ENCODE data around the gene CDC25C.
"Not testable (repeated sequence)": the region's sequence is repeated elsewhere in the genome, so short reads cannot be mapped to it uniquely, and the experiment has no call there.

CDC25C gene

GRCh38 chr5:138274189-138274853, 57.3 kb downstream of the CDC25C start, which contains the start of gene GFRA3:
Gene GFRA3 (minus strand): TSS chr5:138274621. CDS start chr5:138274424, 197 bp downstream.
- H3K9me3 ChIP-seq (ENCODE audit: low read length) = no peaks in the 10 kb centered on the region
- no peaks in the 10 kb centered on the region for H3K36me3 ChIP-seq (ENCODE audit: insufficient read depth, low read length)
- peaks cover 0 to 18% of the 10 kb centered on the region in 2 donors for H3K27me3 ChIP-seq (ENCODE audit: control insufficient read depth in 1 of 2, insufficient read depth in 2 of 2, low read length in 2 of 2)
- H3K4me3 ChIP-seq (ENCODE audit: low read depth in 1 of 2, low read length in 2 of 2) = no peak within 1 kb of the TSS
- no peak within 1 kb of the TSS for H3K27ac ChIP-seq (ENCODE audit: low read depth, low read length)
- no peaks in the 10 kb centered on the region for H3K4me1 ChIP-seq (ENCODE audit: insufficient read depth, low read length)
- no peak within 1 kb of the TSS for H3K9ac ChIP-seq (ENCODE audit: low read length)

DNA sequence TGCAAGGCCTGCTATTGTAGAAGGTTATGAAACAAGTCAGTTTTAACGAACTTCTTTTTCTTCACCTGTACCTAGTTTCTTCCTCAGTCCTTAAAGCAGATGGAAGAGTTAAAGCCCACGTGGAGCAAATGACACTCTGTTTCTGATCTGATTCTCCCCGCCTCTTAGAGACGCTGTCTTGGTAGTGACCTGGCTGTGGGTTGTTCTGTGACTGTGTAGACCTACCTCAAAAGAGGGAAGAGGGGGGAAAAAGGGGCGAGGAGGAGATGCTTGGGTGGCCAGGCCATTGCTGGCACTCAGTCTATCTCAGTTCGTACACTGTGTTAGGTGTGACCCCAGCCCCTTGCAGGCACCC, 57.8 kb downstream of the CDC25C start:
- no peak overlapping the region for H3K9ac ChIP-seq (ENCODE audit: low read length)
- H3K27me3 ChIP-seq (ENCODE audit: control insufficient read depth in 1 of 2, insufficient read depth in 2 of 2, low read length in 2 of 2) = peaks cover 0 to 18% of the 10 kb centered on the region in 2 donors
- H3K27ac ChIP-seq (ENCODE audit: low read depth, low read length) = no peak overlapping the region
- no peak overlapping the region for H3K4me3 ChIP-seq (ENCODE audit: low read depth in 1 of 2, low read length in 2 of 2)
- no peaks in the 10 kb centered on the region for H3K36me3 ChIP-seq (ENCODE audit: insufficient read depth, low read length)
- no peaks in the 10 kb centered on the region for H3K9me3 ChIP-seq (ENCODE audit: low read length)
- H3K4me1 ChIP-seq (ENCODE audit: insufficient read depth, low read length) = no peaks in the 10 kb centered on the region

- Histone ChIP-seq H3K4me1 (ENCODE audit: insufficient read depth, low read length) (no peaks in the 10 kb centered on the region), H3K27ac (ENCODE audit: low read depth, low read length) (no peak overlapping the region), H3K27me3 (ENCODE audit: control insufficient read depth in 1 of 2, insufficient read depth in 2 of 2, low read length in 2 of 2) (peaks cover 0 to 18% of the 10 kb centered on the region in 2 donors), H3K9ac (ENCODE audit: low read length) (no peak overlapping the region), H3K4me3 (ENCODE audit: low read depth in 1 of 2, low read length in 2 of 2) (no peak overlapping the region), H3K36me3 (ENCODE audit: insufficient read depth, low read length) (no peaks in the 10 kb centered on the region), H3K9me3 (ENCODE audit: low read length) (no peaks in the 10 kb centered on the region)
Measured at GRCh38 chr5:138272681-138273080, 58.9 kb downstream of the CDC25C start.

DNA sequence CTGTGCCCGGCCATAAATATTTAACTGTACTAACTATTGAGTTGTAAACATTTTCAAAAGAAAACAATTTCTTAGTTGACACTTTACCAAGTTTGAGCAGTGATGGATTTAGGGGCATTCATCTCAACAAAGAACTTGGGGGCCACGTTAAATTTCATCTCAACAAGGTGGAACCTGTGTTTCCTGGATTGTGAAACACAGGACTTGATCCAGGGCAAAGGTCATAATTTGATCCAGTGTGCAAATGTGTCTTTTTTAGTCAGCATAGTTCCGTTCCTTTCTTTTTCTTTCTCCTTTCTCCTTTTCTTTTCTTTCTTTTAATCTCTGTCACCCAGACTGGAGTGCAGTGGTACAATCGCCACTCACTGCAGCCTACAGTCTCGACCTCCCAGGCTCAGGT, 60.3 kb downstream of the CDC25C start:
- Histone ChIP-seq H3K27me3 (ENCODE audit: control insufficient read depth in 1 of 2, insufficient read depth in 2 of 2, low read length in 2 of 2) (peaks cover 0 to 18% of the 10 kb centered on the region in 2 donors), H3K4me1 (ENCODE audit: insufficient read depth, low read length) (no peaks in the 10 kb centered on the region), H3K9me3 (ENCODE audit: low read length) (no peaks in the 10 kb centered on the region), H3K4me3 (ENCODE audit: low read depth in 1 of 2, low read length in 2 of 2) (no peak overlapping the region), H3K36me3 (ENCODE audit: insufficient read depth, low read length) (no peaks in the 10 kb centered on the region), H3K27ac (ENCODE audit: low read depth, low read length) (no peak overlapping the region), H3K9ac (ENCODE audit: low read length) (no peak overlapping the region)

DNA sequence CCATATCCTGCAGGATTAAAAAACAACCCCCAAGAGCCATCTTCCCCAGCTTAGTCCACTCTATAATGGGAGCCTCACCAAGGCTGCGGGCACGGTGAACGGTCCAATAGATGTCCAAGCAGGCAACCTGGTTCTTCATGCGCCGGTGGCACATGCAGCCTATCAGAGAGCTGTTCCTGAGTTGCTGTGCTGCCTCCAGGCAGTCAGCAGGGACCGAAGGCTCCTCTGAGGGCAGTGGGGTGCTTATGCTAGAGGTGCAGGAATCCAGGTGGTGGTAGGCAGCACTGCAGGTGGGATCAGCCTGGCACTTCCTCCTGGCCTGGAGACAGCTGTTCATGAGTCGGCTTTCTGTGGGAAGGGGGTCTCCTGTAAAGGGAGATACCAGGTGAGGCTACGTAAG, 67.4 kb downstream of the CDC25C start:
- no peak overlapping the region for H3K9ac ChIP-seq (ENCODE audit: low read length)
- H3K27ac ChIP-seq (ENCODE audit: low read depth, low read length) = no peak overlapping the region
- H3K27me3 ChIP-seq (ENCODE audit: control insufficient read depth in 1 of 2, insufficient read depth in 2 of 2, low read length in 2 of 2) = no peaks in the 10 kb centered on the region
- H3K4me3 ChIP-seq (ENCODE audit: low read depth in 1 of 2, low read length in 2 of 2) = no peak overlapping the region
- no peaks in the 10 kb centered on the region for H3K36me3 ChIP-seq (ENCODE audit: insufficient read depth, low read length)
- no peaks in the 10 kb centered on the region for H3K4me1 ChIP-seq (ENCODE audit: insufficient read depth, low read length)
- H3K9me3 ChIP-seq (ENCODE audit: low read length) = no peaks in the 10 kb centered on the region

- Histone ChIP-seq H3K4me1 (ENCODE audit: insufficient read depth, low read length) (no peaks in the 10 kb centered on the region), H3K36me3 (ENCODE audit: insufficient read depth, low read length) (no peaks in the 10 kb centered on the region), H3K9ac (ENCODE audit: low read length) (no peak overlapping the region), H3K9me3 (ENCODE audit: low read length) (no peaks in the 10 kb centered on the region), H3K4me3 (ENCODE audit: low read depth in 1 of 2, low read length in 2 of 2) (no peak overlapping the region), H3K27me3 (ENCODE audit: control insufficient read depth in 1 of 2, insufficient read depth in 2 of 2, low read length in 2 of 2) (no peaks in the 10 kb centered on the region), H3K27ac (ENCODE audit: low read depth, low read length) (no peak overlapping the region)
Measured at GRCh38 chr5:138263581-138263980, 68.0 kb downstream of the CDC25C start.

- H3K36me3 ChIP-seq (ENCODE audit: insufficient read depth, low read length) = no peaks in the 10 kb centered on the region
- H3K27ac ChIP-seq (ENCODE audit: low read depth, low read length) = no peak overlapping the region
- H3K27me3 ChIP-seq (ENCODE audit: control insufficient read depth in 1 of 2, insufficient read depth in 2 of 2, low read length in 2 of 2) = no peaks in the 10 kb centered on the region
- H3K9ac ChIP-seq (ENCODE audit: low read length) = no peak overlapping the region
- no peaks in the 10 kb centered on the region for H3K9me3 ChIP-seq (ENCODE audit: low read length)
- H3K4me3 ChIP-seq (ENCODE audit: low read depth in 1 of 2, low read length in 2 of 2) = no peak overlapping the region
- no peaks in the 10 kb centered on the region for H3K4me1 ChIP-seq (ENCODE audit: insufficient read depth, low read length)
Measured at GRCh38 chr5:138258704-138259292, 72.8 kb downstream of the CDC25C start.

- H3K27me3 ChIP-seq (ENCODE audit: control insufficient read depth in 1 of 2, insufficient read depth in 2 of 2, low read length in 2 of 2) = no peaks in the 10 kb centered on the region
- no peak overlapping the region for H3K4me3 ChIP-seq (ENCODE audit: low read depth in 1 of 2, low read length in 2 of 2)
- no peak overlapping the region for H3K27ac ChIP-seq (ENCODE audit: low read depth, low read length)
- H3K9me3 ChIP-seq (ENCODE audit: low read length) = no peaks in the 10 kb centered on the region
- no peaks in the 10 kb centered on the region for H3K36me3 ChIP-seq (ENCODE audit: insufficient read depth, low read length)
- H3K9ac ChIP-seq (ENCODE audit: low read length) = no peak overlapping the region
- H3K4me1 ChIP-seq (ENCODE audit: insufficient read depth, low read length) = no peaks in the 10 kb centered on the region
Measured at GRCh38 chr5:138257583-138257982, 74.0 kb downstream of the CDC25C start.

DNA sequence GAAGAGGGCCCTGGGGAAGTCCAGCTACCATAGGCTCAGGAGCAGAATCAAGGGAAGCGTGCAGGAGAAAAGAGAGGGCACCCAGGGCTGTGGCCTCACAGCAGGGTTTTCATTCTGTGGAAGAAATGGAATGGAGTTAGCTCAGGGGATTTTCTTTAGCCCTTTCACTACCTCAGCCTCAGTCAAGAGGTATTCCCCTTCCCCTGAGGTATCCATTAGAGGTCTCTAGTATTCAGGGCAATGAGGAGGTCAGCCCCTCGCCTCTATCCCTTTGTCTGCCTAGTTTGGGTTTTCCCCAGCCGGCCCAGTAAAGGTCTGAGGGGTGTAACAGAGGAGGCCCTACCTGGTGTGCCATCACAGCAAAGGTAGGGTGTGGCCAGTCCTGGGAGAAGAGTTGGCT, 78.7 kb downstream of the CDC25C start:
- Histone ChIP-seq H3K9me3 (ENCODE audit: low read length) (no peaks in the 10 kb centered on the region), H3K27me3 (ENCODE audit: control insufficient read depth in 1 of 2, insufficient read depth in 2 of 2, low read length in 2 of 2) (no peaks in the 10 kb centered on the region), H3K9ac (ENCODE audit: low read length) (no peak overlapping the region), H3K27ac (ENCODE audit: low read depth, low read length) (no peak overlapping the region), H3K4me3 (ENCODE audit: low read depth in 1 of 2, low read length in 2 of 2) (no peak overlapping the region), H3K4me1 (ENCODE audit: insufficient read depth, low read length) (no peaks in the 10 kb centered on the region), H3K36me3 (ENCODE audit: insufficient read depth, low read length) (no peaks in the 10 kb centered on the region)

DNA sequence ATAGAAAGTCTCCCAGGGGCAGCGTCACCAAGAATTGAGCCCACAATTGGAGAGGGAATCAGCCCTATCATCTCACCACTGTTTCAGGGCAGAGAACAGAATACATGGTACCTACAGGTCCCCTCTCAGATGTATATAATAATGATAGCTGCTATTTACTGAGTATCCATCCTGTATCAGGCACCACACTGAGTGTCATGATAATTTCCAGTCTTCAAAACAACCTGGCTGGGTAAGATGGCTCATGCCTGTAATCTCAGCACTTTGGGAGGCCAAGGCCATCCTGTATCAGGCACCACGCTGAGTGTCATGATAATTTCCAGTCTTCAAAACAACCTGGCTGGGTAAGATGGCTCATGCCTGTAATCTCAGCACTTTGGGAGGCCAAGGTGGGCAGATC, 83.8 kb downstream of the CDC25C start:
- not testable (repeated sequence) for H3K9me3 ChIP-seq (ENCODE audit: low read length); H3K4me3 ChIP-seq (ENCODE audit: low read depth in 1 of 2, low read length in 2 of 2); H3K4me1 ChIP-seq (ENCODE audit: insufficient read depth, low read length); H3K9ac ChIP-seq (ENCODE audit: low read length); H3K36me3 ChIP-seq (ENCODE audit: insufficient read depth, low read length); H3K27me3 ChIP-seq (ENCODE audit: control insufficient read depth in 1 of 2, insufficient read depth in 2 of 2, low read length in 2 of 2); H3K27ac ChIP-seq (ENCODE audit: low read depth, low read length)

- Histone ChIP-seq H3K36me3 (ENCODE audit: insufficient read depth, low read length) (no peaks in the 10 kb centered on the region), H3K4me1 (ENCODE audit: insufficient read depth, low read length) (peaks cover 3% of the 10 kb centered on the region), H3K9me3 (ENCODE audit: low read length) (no peaks in the 10 kb centered on the region), H3K4me3 (ENCODE audit: low read depth in 1 of 2, low read length in 2 of 2) (no peak overlapping the region), H3K9ac (ENCODE audit: low read length) (no peak overlapping the region), H3K27ac (ENCODE audit: low read depth, low read length) (no peak overlapping the region), H3K27me3 (ENCODE audit: control insufficient read depth in 1 of 2, insufficient read depth in 2 of 2, low read length in 2 of 2) (no peaks in the 10 kb centered on the region)
Measured at GRCh38 chr5:138246822-138247221, 84.8 kb downstream of the CDC25C start.

DNA sequence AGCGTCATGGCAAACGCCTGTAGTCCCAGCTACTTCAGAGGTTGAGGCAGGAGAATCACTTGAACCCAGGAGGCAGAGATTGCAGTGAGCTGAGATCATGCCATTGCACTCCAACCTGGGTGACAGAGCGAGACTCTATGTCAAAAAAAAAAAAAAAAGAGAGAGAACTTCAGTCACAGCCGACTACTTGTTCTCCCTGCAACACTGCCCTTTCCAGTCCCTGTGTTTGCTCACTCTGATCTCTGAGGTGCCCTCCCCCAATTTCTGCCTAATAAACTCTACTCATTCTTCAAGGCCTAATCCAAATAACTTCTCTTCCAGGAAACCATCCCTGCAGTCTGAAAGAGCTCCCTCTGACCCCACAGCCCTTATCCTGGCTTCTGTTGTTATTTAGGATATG, 85.3 kb downstream of the CDC25C start:
- Histone ChIP-seq H3K27ac (ENCODE audit: low read depth, low read length) (no peak overlapping the region), H3K4me3 (ENCODE audit: low read depth in 1 of 2, low read length in 2 of 2) (no peak overlapping the region), H3K27me3 (ENCODE audit: control insufficient read depth in 1 of 2, insufficient read depth in 2 of 2, low read length in 2 of 2) (no peaks in the 10 kb centered on the region), H3K36me3 (ENCODE audit: insufficient read depth, low read length) (no peaks in the 10 kb centered on the region), H3K9me3 (ENCODE audit: low read length) (no peaks in the 10 kb centered on the region), H3K4me1 (ENCODE audit: insufficient read depth, low read length) (peaks cover 5% of the 10 kb centered on the region), H3K9ac (ENCODE audit: low read length) (no peak overlapping the region)
